HCT116 (cell line): Measurements from ENCODE around the gene MIPEP. TPM values are rescaled to one million over a fixed set of nuclear protein-coding genes. Genes with fewer than 3 reads are reported as not detected.

ENCODE experiments used
- ATAC-seq: fragments of 200-7000 bp; cut with Tn5 transposase; 2 replicates; pipeline ENCODE4 v1.9.1; 2020; ENCODE audit warnings: mild to moderate bottlenecking, moderate library complexity
- BruUV-seq: library from RNA; stranded (reverse); fragments of 400-500 nt; replicated peaks from 2 replicates; lab custom pipeline; 2021; lab: Mats Ljungman, UMichigan
- CTCF ChIA-PET: fragments of 300-600 bp; sonication (Branson Sonifier 250); formaldehyde crosslinking; loops from one replicate; lab custom pipeline; 2021; ENCODE audit warnings: antibody characterized with exemption; lab: Charles Lee
- POLR2A ChIA-PET: fragments of 300-600, 350-600 bp; sonication (Branson Sonifier 250); formaldehyde crosslinking; loops from one replicate; lab custom pipeline; 2021; ENCODE audit warnings: antibody characterized with exemption; lab: Charles Lee
- RAD21 ChIA-PET, 2 experiments: fragments of 300-600 bp; sonication (Branson Sonifier 250); formaldehyde crosslinking; loops; one replicate each; lab custom pipeline; 2023; ENCODE audit warnings: low total read pairs in 2 of 2; ENCODE audit not compliant: uncharacterized antibody in 2 of 2, unreplicated experiment in 2 of 2, low non-redundant PET in 1 of 2; lab: Charles Lee
- DNase-seq: peaks from one replicate; pipeline ENCODE4 v3.0.0-alpha.2; 2010; ENCODE audit warnings: low read depth, low spot score
- H2AFZ ChIP-seq: fragments of 200-600 bp; shearing (Covaris generic), sonication (generic); 2 replicates; pipeline ENCODE4 v1.6.1; 2017; ENCODE audit warnings: low read depth, mixed run types, mixed read lengths, antibody characterized with exemption, low read length; ENCODE audit not compliant: poor library complexity, severe bottlenecking
- H3K27ac ChIP-seq: 2 replicates; pipeline ENCODE4 v1.5.1; 2012; ENCODE audit warnings: low read depth, low read length
- H3K27me3 ChIP-seq: fragments of 200-600 bp; sonication (generic); 2 replicates; pipeline ENCODE4 v1.6.1; 2016; ENCODE audit warnings: mixed run types, low read length, mixed read lengths; ENCODE audit not compliant: insufficient read depth
- H3K36me3 ChIP-seq, 2 experiments: fragments of 200-500 bp in 1 of 2; fragments of 200-600 bp in 1 of 2; sonication (Bioruptor generic) in 1 of 2; sonication (generic) in 1 of 2; 2 replicates each; pipeline versions ENCODE4 v1.5.1 to v1.6.1; 2014 to 2016; ENCODE audit warnings: low read length in 2 of 2, inconsistent platforms in 1 of 2, mixed read lengths in 1 of 2, mixed run types in 1 of 2; ENCODE audit not compliant: insufficient read depth in 2 of 2, control insufficient read depth in 1 of 2
- H3K4me1 ChIP-seq, 2 experiments: fragments of 200-600 bp in 1 of 2; sonication (generic) in 1 of 2; 2 replicates each; pipeline versions ENCODE4 v1.5.1 to v1.6.1; 2012 to 2017; ENCODE audit warnings: low read length in 2 of 2, inconsistent platforms in 1 of 2, mild to moderate bottlenecking in 1 of 2, mixed read lengths in 1 of 2, mixed run types in 1 of 2, moderate library complexity in 1 of 2; ENCODE audit not compliant: insufficient read depth in 2 of 2, control insufficient read depth in 1 of 2
- H3K4me2 ChIP-seq: fragments of 200-600 bp; sonication (generic); 2 replicates; pipeline ENCODE4 v1.6.1; 2017; ENCODE audit warnings: mixed run types, low read length, mixed read lengths
- H3K4me3 ChIP-seq, 2 experiments: fragments of 200-600 bp in 1 of 2; sonication (generic) in 1 of 2; replicated peaks in 1 of 2; 2 replicates each; pipeline ENCODE4 v1.5.1; 2011 to 2016; ENCODE audit warnings: low read length in 2 of 2, control low read depth in 1 of 2, low read depth in 1 of 2, mild to moderate bottlenecking in 1 of 2, mixed read lengths in 1 of 2, mixed run types in 1 of 2
- H3K79me2 ChIP-seq: fragments of 200-600 bp; sonication (generic); 2 replicates; pipeline ENCODE4 v1.6.1; 2017; ENCODE audit warnings: mild to moderate bottlenecking, mixed run types, low read length, moderate library complexity, mixed read lengths; ENCODE audit not compliant: insufficient read depth
- H3K9ac ChIP-seq: fragments of 200-600 bp; sonication (generic); 2 replicates; pipeline ENCODE4 v1.6.1; 2016; ENCODE audit warnings: low read length, mixed read lengths
- H3K9me2 ChIP-seq: fragments of 200-600 bp; sonication (generic), shearing (Covaris generic); 2 replicates; pipeline ENCODE4 v1.6.1; 2017; ENCODE audit warnings: mixed run types, mild to moderate bottlenecking, moderate library complexity; ENCODE audit not compliant: insufficient read depth
- H3K9me3 ChIP-seq, 2 experiments: fragments of 200-500 bp in 1 of 2; fragments of 200-600 bp in 1 of 2; sonication (Bioruptor generic) in 1 of 2; sonication (generic) in 1 of 2; 2 replicates each; pipeline ENCODE4 v1.6.1; 2014 to 2017; ENCODE audit warnings: low read length in 2 of 2, mixed read lengths in 2 of 2, inconsistent platforms in 1 of 2, low read depth in 1 of 2, mild to moderate bottlenecking in 1 of 2, mixed run types in 1 of 2, moderate library complexity in 1 of 2; ENCODE audit not compliant: control insufficient read depth in 1 of 2, insufficient read depth in 1 of 2
- H4K20me1 ChIP-seq: fragments of 200-600 bp; sonication (generic), shearing (Covaris generic); 2 replicates; pipeline ENCODE4 v1.6.1; 2017; ENCODE audit warnings: mixed run types, mild to moderate bottlenecking, moderate library complexity; ENCODE audit not compliant: insufficient read depth
- CTCF ChIP-seq, 3 experiments: fragments of 200-600 bp in 1 of 3; sonication (generic) in 1 of 3; IDR thresholded peaks in 2 of 3; conservative IDR thresholded peaks in 1 of 3; 2 replicates each; pipeline ENCODE4 v1.5.1; 2012 to 2017; ENCODE audit warnings: low read depth in 2 of 3, low read length in 2 of 3, antibody characterized with exemption in 1 of 3, borderline replicate concordance in 1 of 3, control low read depth in 1 of 3, mild to moderate bottlenecking in 1 of 3, mixed read lengths in 1 of 3, mixed run types in 1 of 3, moderate library complexity in 1 of 3; ENCODE audit not compliant: insufficient read depth in 1 of 3
- EGR1 ChIP-seq: IDR thresholded peaks from 2 replicates; pipeline ENCODE4 v1.6.1; 2012; ENCODE audit warnings: low read depth
- POLR2AphosphoS5 ChIP-seq: IDR thresholded peaks from 2 replicates; pipeline ENCODE4 v1.6.1; 2011; ENCODE audit warnings: mild to moderate bottlenecking, low read depth, low read length, moderate library complexity
- SRF ChIP-seq: IDR thresholded peaks from 2 replicates; pipeline ENCODE4 v1.6.1; 2012; ENCODE audit warnings: low read depth
- TCF7L2 ChIP-seq: IDR thresholded peaks from 2 replicates; pipeline ENCODE4 v1.7.0; 2011; ENCODE audit warnings: borderline replicate concordance, inconsistent platforms; ENCODE audit not compliant: insufficient read depth, insufficient read length; ENCODE audit errors: extremely low read depth
- ZFX ChIP-seq: fragments of 450-650 bp; IDR thresholded peaks from 2 replicates; pipeline ENCODE4 v1.6.1; 2017
- ZNF274 ChIP-seq: fragments of 200-500 bp; sonication (Bioruptor generic); IDR thresholded peaks from 2 replicates; pipeline ENCODE4 v1.6.1; 2014; ENCODE audit warnings: mild to moderate bottlenecking, low read depth, low read length, inconsistent platforms
- intact Hi-C: fragments of 100-400 bp; cut with micrococcal nuclease; formaldehyde crosslinking; loops from 2 replicates; pipeline ENCODE4 v1.10.0; 2022
- total RNA-seq: library from RNA; stranded (reverse); gene quantifications from one replicate; pipeline ENCODE4 v1.2.1, GENCODE V29; 2021; ENCODE audit not compliant: unreplicated experiment

Gene MIPEP
- total RNA-seq, 1 experiment from 2014 or later = 33.3 TPM

GRCh38 chr13:23842406-23842805 lies 46.8 kb downstream of the MIPEP start:
- Histone ChIP-seq H3K36me3 (no peaks in the 10 kb centered on the region; a peak in 1 of 4 replicates), H3K4me3 (no peak overlapping the region), H3K4me1 (no peaks in the 10 kb centered on the region), H3K27ac (no peak overlapping the region), H3K9me3 (no peaks in the 10 kb centered on the region), H3K27me3 (no peaks in the 10 kb centered on the region), H3K4me2 (no peak overlapping the region), H3K79me2 (no peaks in the 10 kb centered on the region), H2AFZ (no peak overlapping the region)
- no TSS peak for BruUV-seq
- POLR2A ChIA-PET = no interaction called here
- no peak for DNase-seq
- TF ChIP-seq SRF = no peak
- no peak for TF ChIP-seq POLR2AphosphoS5
- no peak for TF ChIP-seq EGR1
- no peak for TF ChIP-seq TCF7L2
- TF ChIP-seq ZFX = no peak
- no peak for TF ChIP-seq CTCF (IDR thresholded peaks at IDR 0.05 in 2 of 3, conservative IDR thresholded peaks at IDR 0.05 in 1 of 3; ENCODE audit: borderline replicate concordance in 1 of 3, insufficient read depth in 1 of 3, low read depth in 2 of 3, low read length in 2 of 3)
- no peak for TF ChIP-seq ZNF274
- TF ChIP-seq, all 23 proteins: peak for 0
- RAD21 ChIA-PET = no interaction called here
- ATAC-seq = no peak
- intact Hi-C loops = no loop called here
- no peak overlapping the region for H3K9ac ChIP-seq
- CTCF ChIA-PET = no interaction called here
- no peaks in the 10 kb centered on the region for H4K20me1 ChIP-seq
- no peaks in the 10 kb centered on the region for H3K9me2 ChIP-seq
